Endometrial microvascular endothelial cells (primary cell): Measurements from ENCODE around the gene MRPL37. TPM values are rescaled to one million over a fixed set of nuclear protein-coding genes. Genes with fewer than 3 reads are reported as not detected.
"Not testable (repeated sequence)": the region's sequence is repeated elsewhere in the genome, so short reads cannot be mapped to it uniquely, and the experiment has no call there.

Source experiments
- in situ Hi-C: cut with HindIII; loops from 2 replicates; pipeline ENCODE4 v1.10.0; 2017; ENCODE audit warnings: low sequenced_read_pairs, low pct_unique_long_range_greater_than_20kb; ENCODE audit errors: inconsistent ontology term
- total RNA-seq: library from RNA; depleted of rRNA; stranded (reverse); fragments of >200 nt; gene quantifications from one replicate; pipeline ENCODE4 v1.2.3, GENCODE V29; 2015; ENCODE audit errors: inconsistent ontology term

Gene MRPL37
- total RNA-seq, 1 donor from 2014 or later = 169 TPM

DNA sequence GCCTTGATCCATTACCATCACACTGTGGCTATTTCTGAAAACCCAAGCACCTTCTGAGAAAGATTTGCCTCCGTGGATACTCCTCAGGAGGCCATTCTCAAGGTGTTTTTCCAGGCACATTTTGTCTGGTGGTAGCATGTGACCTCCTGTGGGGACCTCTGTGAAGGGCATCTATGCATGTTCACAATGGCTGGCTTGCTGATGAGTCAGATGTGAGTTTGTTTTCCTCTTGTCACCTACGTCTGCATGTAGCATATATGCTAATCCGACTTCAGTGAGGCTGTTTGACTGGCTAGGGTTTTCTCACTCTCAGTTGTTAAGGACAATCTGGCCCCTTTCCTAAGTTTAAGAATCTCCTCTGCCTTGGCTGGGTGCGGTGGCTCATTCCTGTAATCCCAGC lies 7.9 kb downstream of the MRPL37 start:
- in situ Hi-C loops = not testable (repeated sequence)

DNA sequence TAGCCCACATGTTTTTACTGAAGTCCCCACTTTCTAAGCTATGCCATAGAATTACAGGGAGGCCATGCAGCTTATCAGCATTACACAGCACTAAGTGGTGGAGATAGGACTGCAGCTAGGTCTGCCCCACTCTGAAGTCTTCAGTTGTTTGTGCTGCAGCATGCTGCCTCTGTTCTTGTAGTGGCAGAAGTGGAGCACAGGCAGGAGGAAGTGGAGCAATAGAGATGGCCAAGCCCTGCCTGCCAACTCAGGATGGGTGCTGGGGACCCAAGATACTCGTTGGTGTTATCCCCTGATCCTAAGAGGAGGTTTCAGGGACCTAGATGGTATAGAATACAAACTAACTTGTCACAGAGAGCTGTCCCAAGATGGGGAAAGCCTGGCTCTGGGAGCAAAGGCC lies 12.9 kb downstream of the MRPL37 start:
- in situ Hi-C loops = no loop called here

DNA sequence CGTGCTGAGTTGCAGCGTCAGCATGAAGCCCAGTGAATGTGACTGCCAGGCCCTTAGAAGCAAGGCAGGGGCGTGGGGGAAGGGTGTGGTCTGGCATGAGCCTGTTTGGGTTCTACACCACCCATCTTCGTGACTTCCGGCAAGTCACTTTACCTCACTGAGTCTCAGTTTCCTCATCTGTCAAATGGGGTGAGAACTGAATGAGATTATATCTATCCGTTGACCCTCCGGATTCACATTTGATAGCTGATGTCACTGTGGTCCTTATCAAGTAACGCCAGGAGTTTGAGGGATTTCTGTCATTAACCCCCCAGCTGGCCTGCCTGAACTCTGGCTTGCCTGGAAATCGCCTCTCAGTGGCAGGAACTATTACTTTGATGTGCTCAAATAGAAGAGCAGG lies 15.6 kb downstream of the MRPL37 start:
- in situ Hi-C loops = no loop called here

DNA sequence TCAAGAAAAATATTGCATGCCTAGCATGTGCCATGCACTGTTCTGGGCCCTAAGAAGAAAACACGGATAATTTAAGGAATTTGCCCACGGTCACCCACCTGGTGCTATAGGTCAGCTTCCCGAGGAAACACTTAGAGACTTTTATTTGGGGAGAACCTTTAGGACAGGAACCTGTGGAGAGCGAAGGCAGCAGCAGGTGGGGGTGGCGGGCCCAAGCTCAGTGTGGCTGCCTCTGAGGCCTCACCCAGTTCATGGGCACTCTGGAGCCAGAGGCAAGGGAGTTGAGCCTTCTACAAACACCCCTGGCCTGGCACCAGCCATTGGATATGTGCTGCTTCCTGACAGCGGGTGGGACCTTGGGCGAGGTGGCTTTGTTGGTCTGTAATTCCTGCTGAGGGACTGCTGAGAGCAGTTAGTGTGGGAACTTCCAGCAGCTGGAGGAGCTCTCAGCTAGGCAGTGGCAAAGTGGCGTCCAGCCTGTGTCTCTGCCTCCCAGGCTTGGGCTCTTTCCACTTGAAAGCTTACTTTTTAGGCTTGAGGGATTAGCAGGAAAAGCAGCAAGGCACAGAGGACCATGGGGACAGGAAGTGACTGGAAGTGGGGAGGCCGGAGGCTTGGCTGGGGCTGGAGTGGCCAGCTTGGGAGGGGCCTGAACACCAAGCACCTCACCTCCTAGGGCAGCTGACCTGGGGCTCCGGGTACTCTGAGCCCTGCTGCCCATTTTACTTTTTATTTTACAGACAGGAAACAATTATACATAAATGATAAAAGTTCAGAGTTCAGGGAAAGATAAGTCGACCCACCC lies 19.1 kb downstream of the MRPL37 start:
- in situ Hi-C loops = no loop called here

DNA sequence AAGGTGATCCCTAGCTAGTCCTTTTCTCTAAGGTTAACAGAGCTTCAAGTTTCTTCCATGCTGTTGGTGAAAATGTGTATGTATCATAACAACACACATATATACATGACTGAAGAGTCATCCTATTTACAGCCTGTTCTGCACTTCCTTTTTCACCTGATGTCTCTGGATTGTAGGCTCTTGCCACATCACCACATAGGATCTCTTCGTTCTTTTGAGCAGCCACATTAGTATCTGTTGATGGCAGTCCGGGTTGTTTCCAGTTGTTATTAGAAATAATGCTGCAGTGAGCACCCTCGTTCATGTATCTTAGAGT lies 19.7 kb downstream of the MRPL37 start:
- in situ Hi-C loops = no loop called here

DNA sequence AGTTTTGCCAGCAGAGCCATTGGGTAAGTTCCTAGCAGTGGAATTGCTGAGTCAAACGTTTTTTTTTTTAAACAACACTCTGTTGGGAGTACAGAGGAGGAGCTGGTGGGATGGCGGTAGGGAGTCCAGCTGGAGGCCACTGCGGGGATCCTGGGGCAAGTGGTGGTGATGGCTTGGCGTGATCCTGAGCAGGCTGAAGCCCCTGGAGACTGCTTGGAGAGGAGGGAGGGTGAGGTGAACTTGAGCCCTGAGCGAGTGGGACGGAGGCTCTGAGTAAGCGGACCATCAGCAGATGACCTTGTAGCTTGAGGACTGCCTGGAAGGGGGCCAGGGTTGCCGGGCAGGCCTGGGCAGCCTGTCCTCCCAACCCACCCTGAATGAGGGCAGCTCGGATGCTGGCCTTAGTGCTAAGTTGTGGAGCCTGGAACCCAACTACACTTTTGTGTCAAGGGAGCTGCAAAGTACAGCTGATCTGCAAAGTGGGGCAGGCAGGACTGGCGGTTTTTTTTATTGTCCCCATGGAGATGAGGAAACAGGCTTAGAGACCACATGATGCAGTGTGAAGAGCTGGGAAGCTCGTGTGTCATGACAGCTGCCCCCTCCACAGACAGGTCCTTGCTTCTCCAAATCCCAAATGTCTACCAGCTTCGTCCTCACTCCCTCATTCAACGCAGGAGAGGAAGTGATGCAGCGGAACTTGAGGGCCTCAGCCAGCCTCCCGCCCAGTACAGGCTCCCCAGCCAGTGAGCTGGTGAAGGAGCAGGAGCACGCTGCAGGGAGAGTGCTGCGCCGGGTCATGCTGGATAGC lies 20.2 kb downstream of the MRPL37 start:
- in situ Hi-C loops = no loop called here

DNA sequence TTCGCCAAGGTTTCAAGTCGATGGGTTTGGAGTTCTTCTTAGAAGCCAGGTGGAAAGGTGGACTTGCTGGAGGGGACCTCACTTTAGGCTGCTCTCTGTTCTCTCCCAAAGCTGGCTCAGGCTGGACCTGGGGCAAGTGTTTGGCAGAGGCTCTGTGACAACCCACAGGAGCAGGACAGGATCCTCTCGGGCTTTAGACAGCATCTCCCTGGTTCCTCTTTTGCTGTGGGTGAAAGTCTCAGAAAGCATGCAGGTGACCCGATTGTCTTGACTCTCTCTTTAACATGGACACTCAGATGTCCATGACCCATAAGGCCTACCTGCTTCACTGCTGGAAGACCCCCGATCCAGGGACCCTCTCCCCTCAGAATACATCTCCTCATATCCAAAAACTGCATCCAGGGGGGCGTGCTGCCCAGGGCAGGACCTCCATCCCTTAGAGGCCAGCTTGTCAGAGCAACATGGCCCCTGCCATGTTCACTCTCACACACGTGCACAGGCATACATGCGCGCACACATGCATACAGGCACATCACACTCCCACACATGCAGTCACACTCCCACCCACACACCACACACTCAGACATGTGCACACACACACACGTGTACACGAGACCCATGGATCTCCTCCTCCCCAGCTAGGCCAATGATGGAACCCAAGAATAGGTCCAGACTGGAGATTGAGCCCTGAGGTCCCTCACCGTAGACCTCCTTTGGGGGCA lies 21.3 kb downstream of the MRPL37 start:
- in situ Hi-C loops = no loop called here

DNA sequence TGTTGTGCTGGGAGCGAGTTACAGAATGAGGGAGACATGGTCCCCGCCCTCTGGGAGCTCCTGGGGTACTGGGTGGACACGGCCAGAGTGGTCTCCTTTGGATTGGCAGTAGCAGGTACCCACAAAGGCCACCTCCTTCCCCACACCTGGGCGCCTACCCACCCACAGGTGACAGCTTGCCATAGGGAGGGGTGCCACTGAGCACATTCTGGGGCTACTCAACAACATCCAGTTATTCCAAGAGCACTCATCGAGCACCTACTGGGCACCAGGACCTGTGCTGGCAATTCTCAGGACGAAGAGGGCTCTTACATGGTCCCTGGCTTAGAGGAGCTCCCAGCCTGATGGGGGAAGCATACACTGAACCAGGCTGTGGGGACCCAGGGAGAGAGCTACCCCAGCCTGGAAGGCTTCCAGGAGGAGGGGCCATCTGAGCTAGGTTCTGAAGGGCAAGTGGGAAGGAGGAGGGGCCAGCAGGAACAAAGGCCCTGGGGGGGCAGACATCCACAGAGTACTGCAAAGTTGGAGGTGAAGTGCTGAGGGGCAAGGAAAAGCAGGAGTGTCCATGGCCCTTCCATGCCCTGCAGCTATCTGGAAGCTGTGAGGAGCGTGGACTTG lies 22.0 kb downstream of the MRPL37 start:
- in situ Hi-C loops = no loop called here

DNA sequence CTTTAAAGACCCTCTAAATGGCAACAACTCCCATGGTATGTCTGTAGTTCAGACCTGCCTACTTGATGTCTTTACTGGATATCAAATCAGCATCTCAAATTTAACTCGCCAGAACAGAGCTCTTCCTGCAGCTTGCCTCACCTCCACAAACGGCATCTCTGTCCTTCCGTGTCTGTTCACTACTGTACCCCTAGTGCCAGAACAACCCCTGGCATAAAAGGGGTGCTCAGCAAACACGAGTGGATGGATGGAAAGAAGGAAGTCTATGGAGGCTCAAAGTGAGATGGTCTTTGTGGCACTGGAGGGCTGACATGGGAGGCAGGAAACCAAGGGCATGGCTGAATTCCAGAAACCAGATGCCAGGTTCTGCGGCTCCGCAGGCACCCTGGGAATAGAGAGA lies 22.7 kb downstream of the MRPL37 start:
- in situ Hi-C loops = no loop called here

DNA sequence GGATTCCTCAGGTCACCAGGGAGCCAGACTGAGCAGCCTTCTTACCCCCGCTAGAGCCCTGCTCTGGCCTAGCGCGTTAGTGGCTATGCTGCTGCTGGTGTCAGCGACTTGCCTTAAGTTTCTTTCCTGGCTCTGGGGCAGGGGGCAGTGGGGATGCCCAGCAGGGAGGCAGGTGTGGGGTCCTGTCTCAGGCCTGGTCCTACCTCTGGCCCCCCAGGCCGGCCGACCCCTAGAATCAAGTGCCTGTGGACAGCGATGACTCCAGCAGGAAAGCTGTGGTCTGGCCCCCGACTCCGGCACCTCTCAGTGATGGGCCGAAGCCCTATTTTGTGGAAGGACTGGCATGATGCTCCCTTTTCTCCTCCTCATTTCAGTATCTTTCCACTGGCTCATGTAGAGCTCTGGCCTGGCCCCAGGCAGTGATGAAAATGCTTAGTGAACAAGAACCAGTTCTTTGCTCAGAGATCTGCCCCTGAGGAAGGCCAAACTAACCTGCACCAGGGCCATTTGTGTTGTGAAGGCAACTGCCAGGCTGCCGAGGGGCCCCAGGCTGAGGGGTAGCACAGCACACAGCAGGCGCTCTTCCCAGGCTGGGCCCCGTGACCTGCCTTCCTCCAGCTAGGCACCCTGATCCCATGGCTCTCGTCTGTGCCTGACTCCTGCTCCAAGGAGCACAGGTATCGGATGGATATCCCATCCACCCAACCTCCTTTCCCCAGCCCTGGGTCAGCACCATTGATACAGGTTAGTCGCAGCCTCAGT lies 23.7 kb downstream of the MRPL37 start:
- in situ Hi-C loops = no loop called here

DNA sequence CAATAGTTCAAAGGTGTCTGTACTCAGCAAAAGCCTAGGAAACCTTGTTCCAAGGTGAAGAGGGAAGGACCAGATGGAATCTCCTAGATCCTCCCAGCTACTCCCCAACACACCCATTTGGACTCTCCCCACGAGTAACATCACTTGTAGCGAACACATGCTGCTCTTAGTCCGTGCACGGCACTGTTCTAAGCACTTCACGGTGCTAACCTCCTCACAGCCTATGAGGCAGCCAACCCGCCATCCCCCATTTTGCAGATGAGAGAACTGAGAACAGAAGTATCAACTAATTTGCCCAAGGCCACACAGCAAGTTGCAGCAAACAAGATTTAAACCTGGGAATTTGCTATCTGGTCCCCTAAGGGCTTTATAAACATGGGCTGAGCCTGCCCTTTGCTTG lies 24.3 kb downstream of the MRPL37 start:
- in situ Hi-C loops = no loop called here

DNA sequence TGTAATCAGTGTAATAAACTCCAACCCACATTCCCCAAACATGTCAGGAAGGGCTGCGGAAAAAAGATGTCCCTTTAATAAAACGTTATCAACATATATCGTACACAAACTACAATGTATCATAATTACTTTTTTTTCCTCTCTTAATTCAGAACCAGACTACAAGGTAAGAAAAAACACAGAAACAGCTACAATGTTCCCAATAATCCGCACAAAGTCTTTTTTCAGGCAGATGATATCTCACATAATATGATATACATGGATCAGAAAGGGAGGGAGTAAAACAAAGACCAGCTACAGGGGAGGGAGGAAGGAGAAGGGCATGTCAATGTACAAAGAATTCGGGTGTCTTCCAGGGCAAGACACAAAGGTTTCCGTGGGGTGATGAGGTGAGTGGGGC lies 25.4 kb downstream of the MRPL37 start:
- in situ Hi-C loops = no loop called here

DNA sequence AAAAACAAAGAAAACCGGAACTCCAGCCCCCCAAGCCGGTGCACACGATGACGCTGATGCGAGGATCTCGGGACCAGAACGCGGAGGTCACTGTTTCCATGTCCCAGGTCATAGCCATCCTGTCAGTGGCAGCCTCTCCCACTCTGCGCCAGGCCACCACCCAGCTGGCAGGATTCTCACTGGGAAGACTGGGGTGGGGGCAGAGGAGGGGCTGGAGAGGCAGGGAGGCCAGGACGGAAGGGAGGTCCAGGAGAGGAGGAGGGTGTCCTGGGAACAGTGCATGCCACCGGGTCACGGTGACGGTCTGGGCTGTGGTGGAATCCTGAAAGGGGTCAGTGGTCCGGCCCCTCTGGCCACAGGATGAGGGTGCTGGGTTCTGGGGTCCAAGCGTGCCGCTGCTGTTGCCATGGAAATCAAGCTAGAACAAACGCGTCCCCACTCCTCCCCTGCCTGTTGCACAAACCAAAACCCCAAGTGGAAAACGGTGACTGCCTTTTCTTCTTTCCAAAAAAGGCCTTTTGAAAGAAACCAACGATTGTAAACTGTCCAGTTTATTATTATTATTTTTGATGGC lies 26.1 kb downstream of the MRPL37 start:
- in situ Hi-C loops = no loop called here

DNA sequence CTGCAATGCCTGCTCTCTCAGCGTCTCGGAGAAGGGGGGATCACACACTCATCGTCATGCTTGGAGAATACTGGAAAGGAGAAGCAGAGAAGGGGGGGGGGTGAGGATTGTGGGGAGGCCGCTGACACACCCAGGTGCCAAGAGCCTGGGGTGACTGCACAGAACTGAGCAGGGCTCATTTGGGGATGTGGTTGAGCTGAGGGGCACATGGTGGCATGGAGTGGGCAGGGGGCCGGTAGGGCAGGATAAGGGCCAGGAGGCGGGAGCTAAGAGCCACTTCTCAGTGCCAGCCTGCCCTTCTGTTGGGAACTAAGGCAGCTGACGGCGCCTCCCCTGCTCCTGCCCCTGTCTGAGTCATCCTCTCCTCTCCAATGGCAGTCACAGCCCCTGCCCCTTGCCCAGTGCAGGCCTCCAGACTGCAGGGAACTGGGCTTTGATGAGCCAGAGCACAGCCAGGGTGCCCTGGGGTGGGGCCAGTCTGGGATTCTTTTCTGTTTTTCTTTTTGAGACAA lies 27.2 kb downstream of the MRPL37 start:
- in situ Hi-C loops = no loop called here

DNA sequence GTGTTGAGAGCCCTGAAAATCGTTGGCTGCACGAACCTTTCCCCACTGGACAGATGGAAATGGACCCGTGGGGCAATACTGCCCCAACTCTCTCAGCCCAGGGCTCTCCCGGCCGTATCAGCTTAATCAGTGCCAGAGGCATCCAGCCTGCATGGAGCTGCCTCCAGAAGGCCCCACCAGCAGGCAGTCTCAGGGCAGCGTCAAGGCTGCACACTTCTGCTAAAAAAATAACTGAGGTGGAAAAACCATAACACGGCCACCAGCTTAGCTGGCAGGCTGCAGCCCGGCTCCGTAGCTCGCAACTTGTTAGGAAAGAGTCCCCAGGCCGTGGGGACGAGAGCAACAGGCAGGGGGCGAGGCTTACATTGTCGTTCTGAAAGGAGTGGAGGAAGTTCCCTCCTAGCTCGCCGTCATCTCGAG lies 27.9 kb downstream of the MRPL37 start:
- in situ Hi-C loops = no loop called here

DNA sequence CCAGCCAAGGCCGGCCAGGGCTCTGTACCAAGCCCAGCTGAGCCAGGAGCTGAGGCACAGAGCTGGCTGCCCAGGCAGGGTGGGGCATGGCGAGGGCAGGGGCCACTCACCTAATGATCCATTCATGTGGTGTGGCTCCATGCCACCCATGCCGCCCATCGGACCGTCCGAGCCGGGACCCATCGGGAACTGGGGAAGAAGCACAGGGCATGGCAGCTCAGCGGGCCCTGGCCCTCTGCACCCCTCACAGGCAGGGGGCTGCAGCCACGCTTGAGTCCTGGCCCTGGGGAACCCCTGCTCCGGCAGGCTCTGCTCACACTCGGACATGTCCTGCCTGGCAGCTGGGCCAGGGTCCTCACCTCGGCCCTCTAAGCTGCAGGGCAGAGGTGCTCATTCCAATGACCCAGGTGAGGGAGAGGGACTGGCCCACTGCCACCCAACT lies 28.7 kb downstream of the MRPL37 start:
- in situ Hi-C loops = no loop called here

DNA sequence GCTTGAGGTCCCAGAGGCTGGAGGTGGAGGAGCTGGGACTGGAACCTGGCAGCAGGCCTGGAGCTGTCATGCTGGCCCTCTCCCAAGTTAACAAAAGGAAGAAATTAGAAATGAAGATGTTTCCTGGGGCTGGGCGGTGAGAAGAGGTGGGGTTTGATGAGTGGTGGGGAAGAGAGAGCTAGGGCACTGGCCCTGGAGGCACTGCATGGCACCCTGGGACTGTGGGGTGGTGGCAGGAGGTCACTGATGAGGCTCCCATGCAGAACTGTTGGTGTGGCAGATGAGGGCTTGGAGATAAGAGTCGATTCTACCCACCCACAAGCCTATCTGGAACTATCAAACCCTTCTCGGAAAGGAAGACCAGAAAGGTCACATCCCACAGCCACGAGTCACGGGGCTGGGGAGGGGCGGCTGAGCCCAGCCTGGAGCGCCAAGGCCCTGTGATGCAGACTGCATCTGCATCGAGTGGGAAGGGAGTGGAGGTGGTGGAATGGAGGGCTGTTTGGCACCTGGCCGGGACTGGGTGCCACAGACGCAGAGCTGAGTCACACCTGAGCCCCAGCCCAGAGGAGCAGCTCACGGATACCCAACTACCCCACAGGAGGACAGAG lies 29.4 kb downstream of the MRPL37 start:
- in situ Hi-C loops = no loop called here
